DOHH2 (cell line): ENCODE results near the gene MLIP.

Experiments used
- H3F3A ChIP-seq: fragments of 200-600 bp; sonication (generic), shearing (Covaris generic); 2 replicates; pipeline ENCODE4 v1.6.0; 2016; ENCODE audit warnings: antibody characterized with exemption, mild to moderate bottlenecking; ENCODE audit not compliant: control insufficient read depth, insufficient read depth
- H3K27ac ChIP-seq: fragments of 200-600 bp; sonication (generic); 2 replicates; pipeline ENCODE4 v1.5.1; 2014; ENCODE audit warnings: low read depth, mild to moderate bottlenecking, low read length, moderate library complexity
- H3K27me3 ChIP-seq: fragments of 200-600 bp; sonication (generic); 2 replicates; pipeline ENCODE4 v1.6.1; 2014; ENCODE audit warnings: mild to moderate bottlenecking, low read length, mixed read lengths; ENCODE audit not compliant: control insufficient read depth
- H3K36me3 ChIP-seq: fragments of 200-600 bp; sonication (generic); 2 replicates; pipeline ENCODE4 v1.6.1; 2014; ENCODE audit warnings: mild to moderate bottlenecking, low read length, moderate library complexity, mixed read lengths; ENCODE audit not compliant: control insufficient read depth
- H3K4me1 ChIP-seq: fragments of 200-600 bp; sonication (generic); 2 replicates; pipeline ENCODE4 v1.6.1; 2014; ENCODE audit warnings: mild to moderate bottlenecking, low read length, mixed read lengths; ENCODE audit not compliant: control insufficient read depth
- H3K4me2 ChIP-seq: fragments of 200-600 bp; sonication (generic); 2 replicates; pipeline ENCODE4 v1.6.0; 2014; ENCODE audit warnings: mild to moderate bottlenecking, low read length, moderate library complexity
- H3K4me3 ChIP-seq: fragments of 200-600 bp; sonication (generic); 2 replicates; pipeline ENCODE4 v1.5.1; 2014; ENCODE audit warnings: mild to moderate bottlenecking, low read length, mixed read lengths
- H3K79me2 ChIP-seq: fragments of 200-600 bp; sonication (generic); 2 replicates; pipeline ENCODE4 v1.6.1; 2014; ENCODE audit warnings: mild to moderate bottlenecking, low read length, mixed read lengths; ENCODE audit not compliant: control insufficient read depth
- H3K9me2 ChIP-seq: fragments of 200-600 bp; sonication (generic); replicated peaks from 2 replicates; pipeline ENCODE4 v1.6.1; 2014; ENCODE audit warnings: mild to moderate bottlenecking, low read length, mixed read lengths; ENCODE audit not compliant: control insufficient read depth
- H3K9me3 ChIP-seq: fragments of 200-600 bp; sonication (generic); 2 replicates; pipeline ENCODE4 v1.6.1; 2014; ENCODE audit warnings: antibody characterized with exemption, low read length, mixed read lengths; ENCODE audit not compliant: control insufficient read depth, insufficient read depth
- H4K20me1 ChIP-seq: fragments of 200-600 bp; sonication (generic); 2 replicates; pipeline ENCODE4 v1.6.0; 2014; ENCODE audit warnings: low read depth, mild to moderate bottlenecking, antibody characterized with exemption, low read length, moderate library complexity; ENCODE audit not compliant: control insufficient read depth, insufficient read depth
- EZH2phosphoT487 ChIP-seq: fragments of 200-600 bp; sonication (generic); IDR thresholded peaks from 2 replicates; pipeline ENCODE4 v1.6.1; 2017; ENCODE audit warnings: borderline replicate concordance, mild to moderate bottlenecking, antibody characterized with exemption, low read length, moderate library complexity, mixed read lengths
- TF ChIP-seq, protein P1 (sequence below): fragments of 200-600 bp; sonication (generic); IDR thresholded peaks from one replicate; pipeline ENCODE4 v1.5.1; 2014; ENCODE audit warnings: antibody characterized with exemption, mild to moderate bottlenecking, low read depth, low read length; ENCODE audit not compliant: poor library complexity, severe bottlenecking

MLIP gene

GRCh38 chr6:54142889-54143519 is 31.8 kb downstream of the MLIP start:
- Histone ChIP-seq H3K27me3 (no peaks in the 10 kb centered on the region), H3K9me3 (no peaks in the 10 kb centered on the region), H3K4me3 (no peak overlapping the region), H3K79me2 (no peaks in the 10 kb centered on the region), H3F3A (no peaks in the 10 kb centered on the region), H3K4me2 (no peak overlapping the region), H3K36me3 (no peaks in the 10 kb centered on the region), H3K4me1 (no peaks in the 10 kb centered on the region), H3K9me2 (no peaks in the 10 kb centered on the region), H3K27ac (no peak overlapping the region), H4K20me1 (no peaks in the 10 kb centered on the region)
- TF ChIP-seq, protein P1, sequence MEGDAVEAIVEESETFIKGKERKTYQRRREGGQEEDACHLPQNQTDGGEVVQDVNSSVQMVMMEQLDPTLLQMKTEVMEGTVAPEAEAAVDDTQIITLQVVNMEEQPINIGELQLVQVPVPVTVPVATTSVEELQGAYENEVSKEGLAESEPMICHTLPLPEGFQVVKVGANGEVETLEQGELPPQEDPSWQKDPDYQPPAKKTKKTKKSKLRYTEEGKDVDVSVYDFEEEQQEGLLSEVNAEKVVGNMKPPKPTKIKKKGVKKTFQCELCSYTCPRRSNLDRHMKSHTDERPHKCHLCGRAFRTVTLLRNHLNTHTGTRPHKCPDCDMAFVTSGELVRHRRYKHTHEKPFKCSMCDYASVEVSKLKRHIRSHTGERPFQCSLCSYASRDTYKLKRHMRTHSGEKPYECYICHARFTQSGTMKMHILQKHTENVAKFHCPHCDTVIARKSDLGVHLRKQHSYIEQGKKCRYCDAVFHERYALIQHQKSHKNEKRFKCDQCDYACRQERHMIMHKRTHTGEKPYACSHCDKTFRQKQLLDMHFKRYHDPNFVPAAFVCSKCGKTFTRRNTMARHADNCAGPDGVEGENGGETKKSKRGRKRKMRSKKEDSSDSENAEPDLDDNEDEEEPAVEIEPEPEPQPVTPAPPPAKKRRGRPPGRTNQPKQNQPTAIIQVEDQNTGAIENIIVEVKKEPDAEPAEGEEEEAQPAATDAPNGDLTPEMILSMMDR: no peak
- TF ChIP-seq EZH2phosphoT487: no peak

DNA sequence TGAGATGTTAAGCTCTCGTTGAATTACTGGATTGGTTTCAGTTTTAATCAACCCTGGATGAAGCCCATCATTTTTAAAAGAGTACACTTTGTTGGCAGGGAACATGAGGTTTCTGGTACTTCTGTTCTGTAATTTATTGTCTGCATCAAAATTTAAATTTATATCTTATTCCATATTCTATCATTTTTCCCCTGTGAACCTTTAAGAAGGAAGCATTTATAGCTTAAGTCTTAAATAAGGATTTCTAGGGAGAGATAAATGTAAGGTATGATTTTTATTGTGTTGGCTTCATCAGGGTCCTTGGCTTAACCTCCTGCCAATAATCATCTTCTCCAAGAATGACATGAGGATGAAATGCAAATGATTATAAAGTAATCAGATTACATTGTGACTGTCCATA is 40.6 kb downstream of the MLIP start:
- Histone ChIP-seq H3K4me2 (no peak overlapping the region), H4K20me1 (no peaks in the 10 kb centered on the region), H3F3A (no peaks in the 10 kb centered on the region), H3K36me3 (no peaks in the 10 kb centered on the region), H3K27ac (no peak overlapping the region), H3K9me2 (no peaks in the 10 kb centered on the region), H3K4me3 (no peak overlapping the region), H3K79me2 (no peaks in the 10 kb centered on the region), H3K27me3 (no peaks in the 10 kb centered on the region), H3K9me3 (no peaks in the 10 kb centered on the region), H3K4me1 (no peaks in the 10 kb centered on the region)
- TF ChIP-seq, protein P1: no peak
- TF ChIP-seq EZH2phosphoT487: no peak

- H3F3A ChIP-seq: no peaks in the 10 kb centered on the region
- no peaks in the 10 kb centered on the region for H3K4me1 ChIP-seq
- no peak overlapping the region for H3K4me3 ChIP-seq
- no peaks in the 10 kb centered on the region for H3K36me3 ChIP-seq
- no peaks in the 10 kb centered on the region for H4K20me1 ChIP-seq
- no peaks in the 10 kb centered on the region for H3K9me2 ChIP-seq
- no peak overlapping the region for H3K4me2 ChIP-seq
- TF ChIP-seq, protein P1: no peak
- no peak for TF ChIP-seq EZH2phosphoT487
- H3K27me3 ChIP-seq: no peaks in the 10 kb centered on the region
- no peaks in the 10 kb centered on the region for H3K9me3 ChIP-seq
- no peaks in the 10 kb centered on the region for H3K79me2 ChIP-seq
- no peak overlapping the region for H3K27ac ChIP-seq
Measured at GRCh38 chr6:54156650-54157250, 45.5 kb downstream of the MLIP start.
